HG03025 (cell line): ENCODE data around the gene IL17RD.
A peak's percentile ranks its signal among the peaks of the same experiment; 100 is the strongest.

Source experiments
- ATAC-seq: cut with Tn5 transposase; IDR thresholded peaks from one replicate; pipeline ENCODE4 v1.9.1; 2021; ENCODE audit warnings: mild to moderate bottlenecking, moderate library complexity; ENCODE audit not compliant: unreplicated experiment, low FRiP score

The IL17RD gene

DNA sequence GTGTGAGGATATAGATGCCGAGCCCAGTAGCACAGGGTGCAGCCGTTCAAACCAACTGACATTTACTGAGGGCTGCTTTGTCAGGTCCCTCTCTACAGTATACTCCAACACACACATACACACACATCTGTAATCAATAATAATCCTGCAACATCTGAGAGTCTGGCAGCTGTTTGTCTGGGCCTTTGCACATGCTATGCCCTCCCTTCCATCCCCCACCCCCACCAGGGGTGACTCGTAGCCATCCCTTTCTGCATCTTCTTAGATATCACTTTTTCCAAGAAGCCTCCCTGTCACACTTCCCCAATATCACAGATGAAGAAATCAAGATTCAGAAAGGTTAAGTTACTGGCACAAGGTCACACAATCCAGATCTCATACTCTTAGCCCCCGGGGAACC lies 91.0 kb downstream of the IL17RD start:
- no peak for ATAC-seq

DNA sequence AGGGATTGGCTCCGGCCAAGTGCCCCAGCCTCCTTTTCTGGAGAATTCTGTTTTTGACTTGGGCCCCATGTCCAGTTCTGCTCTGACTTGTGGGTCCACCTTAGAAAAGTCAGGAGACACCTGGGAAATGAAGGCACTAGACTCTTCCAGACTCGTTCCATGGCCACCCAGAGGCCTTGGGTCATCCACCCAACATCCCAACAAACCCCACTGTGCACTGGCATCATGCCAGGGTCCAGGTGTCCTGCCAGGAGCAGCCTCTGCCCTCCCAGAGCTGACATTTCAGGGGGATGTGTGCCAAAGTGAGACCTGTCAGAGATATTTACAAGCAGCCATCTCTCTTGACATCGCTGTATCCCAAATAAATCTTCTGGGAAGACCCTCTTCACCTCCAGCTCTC lies 91.5 kb downstream of the IL17RD start:
- ATAC-seq, result no peak

DNA sequence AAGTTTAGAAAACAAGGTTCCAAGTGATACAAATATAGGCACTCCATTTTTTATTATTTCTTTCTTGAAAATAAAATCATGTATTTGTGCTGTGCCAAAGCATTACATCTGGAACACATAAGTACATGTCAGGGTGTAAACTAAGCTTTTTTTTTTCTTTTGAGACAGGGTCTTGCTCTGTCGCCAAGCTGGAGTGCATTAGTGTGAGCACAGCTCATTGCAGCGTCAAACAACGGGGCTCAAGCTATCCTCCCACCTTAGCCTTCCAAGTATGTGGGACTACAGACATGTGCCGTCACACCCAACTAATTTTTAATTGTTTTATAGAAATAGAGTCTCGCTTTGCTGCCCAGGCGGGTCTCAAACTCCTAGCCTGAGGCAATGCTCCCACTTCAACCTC lies 95.7 kb downstream of the IL17RD start:
- no peak for ATAC-seq

DNA sequence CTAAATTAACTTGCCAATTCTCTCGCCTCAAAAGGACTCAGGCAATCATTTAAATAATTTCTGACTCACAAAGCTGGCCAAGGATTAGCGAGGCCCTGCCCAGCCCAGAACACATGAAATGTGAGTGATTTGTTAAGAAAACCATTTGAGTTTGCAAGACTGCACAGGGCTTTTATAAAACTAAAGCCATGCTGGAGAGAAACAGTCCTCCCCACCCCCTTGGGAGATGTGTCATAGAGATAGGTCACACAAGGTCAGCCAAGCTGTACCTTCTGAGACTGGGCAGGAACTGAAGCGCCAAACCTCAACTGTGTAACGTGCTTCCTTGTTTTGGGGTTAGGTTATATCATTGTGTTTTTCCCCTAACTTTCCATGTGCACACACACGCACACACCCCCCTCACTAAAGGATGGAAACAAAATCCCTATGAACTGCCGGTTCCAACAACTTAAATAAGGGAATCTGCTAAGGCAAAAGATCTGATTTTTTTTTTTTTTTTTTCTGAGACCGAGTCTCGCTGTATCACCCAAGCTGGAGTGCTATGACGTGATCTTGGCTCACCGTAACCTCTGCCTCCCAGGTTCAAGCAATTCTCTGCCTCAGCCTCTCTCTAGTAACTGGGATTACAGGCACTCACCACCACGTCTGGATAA lies 96.6 kb downstream of the IL17RD start:
- ATAC-seq, result peak; percentile 93

DNA sequence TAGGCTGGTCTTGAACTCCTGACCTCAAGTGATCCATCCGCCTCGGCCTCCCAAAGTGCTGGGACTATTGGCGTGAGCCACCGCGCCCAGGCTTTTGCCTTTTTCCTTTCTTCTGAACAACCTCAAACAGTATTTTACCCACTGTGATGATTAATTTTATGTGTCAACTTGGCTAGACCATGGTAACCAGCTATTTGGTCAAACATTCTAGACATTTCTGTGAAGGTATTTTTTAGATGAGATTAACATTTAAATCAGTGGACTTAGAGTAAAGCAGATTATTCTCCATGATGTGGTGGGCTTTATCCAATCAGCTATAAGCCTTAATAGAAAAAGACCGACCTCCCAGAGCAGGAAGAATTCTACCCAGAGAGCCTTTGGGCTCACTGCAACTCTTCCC lies 98.7 kb downstream of the IL17RD start:
- no peak for ATAC-seq

DNA sequence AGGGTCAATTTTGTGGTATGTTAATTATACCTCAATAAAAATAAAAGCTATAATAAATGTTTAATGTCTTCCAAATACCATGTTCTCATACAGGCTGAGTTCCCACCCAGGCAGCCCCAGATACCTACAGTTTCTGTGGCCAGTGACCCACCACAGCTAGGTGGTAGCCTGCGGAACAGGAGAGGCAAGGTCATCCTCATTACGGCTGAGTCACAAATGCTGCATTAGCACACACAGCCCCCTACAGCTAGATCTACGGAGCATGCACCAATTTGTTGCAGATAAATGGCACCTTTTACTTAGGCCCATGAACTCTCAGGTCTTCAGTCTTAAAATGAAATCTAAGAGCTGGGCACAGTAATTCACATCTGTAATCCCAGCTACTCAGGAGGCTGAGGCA lies 99.6 kb downstream of the IL17RD start:
- no peak for ATAC-seq

DNA sequence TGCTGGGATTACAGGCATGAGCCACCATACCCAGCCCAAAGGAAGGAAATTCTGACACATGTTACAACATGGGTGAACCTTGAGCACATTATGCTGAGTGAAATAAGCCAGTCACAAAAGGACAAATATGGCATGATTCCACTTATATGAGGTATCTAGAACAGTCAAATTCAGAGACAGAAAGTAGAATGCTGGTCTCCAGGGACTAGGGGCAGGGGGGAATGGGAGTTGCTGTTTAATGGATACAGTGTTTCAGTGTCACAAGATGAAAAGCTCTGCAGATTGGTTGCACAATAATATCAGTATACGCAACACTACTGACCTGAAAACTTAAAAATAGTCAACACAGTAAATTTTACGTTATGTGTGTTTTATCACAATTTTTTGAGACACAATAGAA lies 100.6 kb downstream of the IL17RD start:
- no peak for ATAC-seq

DNA sequence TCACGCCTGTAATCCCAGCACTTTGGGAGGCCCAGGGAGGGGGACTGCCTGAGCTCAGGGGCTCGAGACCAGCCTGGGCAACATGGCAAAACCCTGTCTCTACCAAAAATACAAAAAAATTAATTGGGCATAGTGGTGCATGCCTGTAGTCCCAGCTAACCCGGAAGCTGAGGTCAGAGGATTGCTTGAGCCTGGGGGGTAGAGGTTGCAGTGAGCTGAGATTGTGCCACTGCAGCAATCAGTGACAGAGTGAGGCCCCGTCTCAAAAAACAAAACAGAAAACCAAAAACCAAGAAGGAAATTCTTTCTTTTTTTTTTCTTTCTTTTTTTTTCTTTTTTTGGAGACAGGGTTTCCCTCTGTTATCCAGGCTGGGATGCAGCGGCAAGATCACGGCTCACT lies 101.2 kb downstream of the IL17RD start:
- ATAC-seq, result no peak

DNA sequence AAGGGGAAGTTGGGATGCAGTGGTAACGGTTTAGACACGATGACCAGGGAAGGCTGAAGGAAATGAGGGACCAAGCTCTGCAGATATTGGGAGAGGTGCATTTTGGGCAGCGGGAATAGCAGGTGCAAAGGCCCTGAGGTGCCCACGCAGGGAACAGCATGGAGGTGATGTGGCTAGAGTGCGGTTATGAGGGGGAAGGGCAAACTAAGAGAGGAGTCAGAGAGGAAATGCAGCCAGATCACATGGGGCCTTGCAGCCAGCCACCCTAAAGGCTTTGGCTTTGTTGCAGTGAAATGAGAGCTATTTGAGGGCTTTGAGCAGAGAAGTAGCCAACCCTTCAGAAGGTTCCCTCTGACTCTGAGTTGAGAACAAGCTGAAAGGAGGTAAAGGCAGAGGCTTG lies 102.1 kb downstream of the IL17RD start:
- no peak for ATAC-seq

DNA sequence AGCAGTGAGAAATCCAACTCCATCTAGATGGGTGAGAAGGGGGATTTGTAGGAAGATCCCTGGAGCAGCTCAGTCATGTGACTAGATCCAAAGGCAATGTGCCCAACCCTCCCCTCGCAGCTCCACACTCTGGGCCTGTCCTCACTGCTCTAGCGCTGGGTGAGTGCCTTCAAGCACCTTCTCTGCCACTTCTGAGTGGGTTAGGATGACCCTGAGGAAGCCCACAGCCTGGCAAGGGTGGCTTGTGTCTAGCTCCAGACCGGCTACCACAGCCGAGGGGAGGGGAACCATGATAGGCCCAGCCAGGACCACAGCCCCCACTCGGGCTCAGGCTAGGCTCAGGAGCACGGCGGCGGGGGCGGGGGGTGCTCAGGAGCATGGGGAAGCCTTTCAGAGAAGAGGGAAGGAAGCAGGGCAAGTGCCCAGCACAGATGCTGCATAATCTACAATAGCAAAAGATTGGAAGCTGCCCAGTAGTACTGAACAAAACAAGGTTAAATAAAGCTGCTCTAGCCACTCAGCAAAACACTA lies 103.0 kb downstream of the IL17RD start:
- ATAC-seq, result no peak

DNA sequence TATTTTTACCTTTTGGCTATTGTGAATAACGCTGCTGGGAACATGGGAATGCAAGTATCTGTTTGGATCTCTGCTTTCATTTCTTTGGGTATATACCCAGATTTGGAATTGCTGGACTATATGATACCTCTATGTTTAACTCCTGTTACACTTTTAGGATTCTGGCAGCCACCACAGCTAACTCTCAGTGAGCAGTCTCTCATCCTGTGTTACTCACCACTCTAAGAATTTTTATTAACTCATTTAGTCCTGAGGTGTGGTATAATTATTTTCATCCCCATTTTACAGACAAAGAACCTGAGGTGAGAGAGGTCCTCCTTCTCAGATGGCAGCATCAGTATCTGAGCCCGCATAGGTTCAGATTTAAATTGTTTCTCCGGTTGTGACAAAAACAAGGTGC lies 103.6 kb downstream of the IL17RD start:
- no peak for ATAC-seq

DNA sequence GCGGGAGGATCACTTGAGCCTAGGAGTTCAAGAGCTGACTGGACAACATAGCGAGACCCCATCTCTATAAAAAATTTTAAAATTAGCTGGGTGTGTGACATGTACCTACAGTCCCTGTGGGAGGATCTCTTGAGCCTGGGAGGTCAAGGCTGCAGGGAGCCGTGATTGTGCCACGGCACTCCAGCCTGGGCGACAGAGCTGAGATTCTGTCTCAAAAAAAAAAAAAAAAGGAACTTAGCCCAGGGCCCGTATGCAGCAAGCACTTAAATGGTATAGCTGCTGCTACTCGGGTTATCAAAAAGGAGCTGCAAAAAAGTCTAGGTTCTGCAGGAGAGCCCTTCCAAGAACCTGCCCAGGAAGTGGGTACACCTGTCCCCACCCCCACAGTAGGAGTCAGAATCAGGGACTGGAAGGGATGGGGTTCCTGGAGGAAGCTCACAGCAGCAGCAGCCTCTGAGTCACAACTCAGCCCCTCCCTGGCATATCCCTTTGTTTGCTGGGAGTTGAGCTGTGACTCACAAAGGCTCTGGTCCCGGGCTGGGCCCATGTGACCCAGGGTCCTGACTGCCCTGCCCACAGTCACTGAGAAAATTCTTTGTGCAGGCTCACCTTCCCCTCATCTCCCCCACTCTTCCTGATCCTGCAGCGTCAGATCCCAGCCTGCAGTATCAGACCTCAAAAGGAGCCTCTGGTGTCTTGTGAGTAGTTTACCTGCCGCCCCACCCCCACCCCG lies 104.9 kb downstream of the IL17RD start, which contains the start of gene SPATA12:
SPATA12 (plus strand) TSS at position 576 of the 733 bp plus-strand sequence. CDS start 13,031 bp downstream, outside the sequence.
- ATAC-seq, result no peak

DNA sequence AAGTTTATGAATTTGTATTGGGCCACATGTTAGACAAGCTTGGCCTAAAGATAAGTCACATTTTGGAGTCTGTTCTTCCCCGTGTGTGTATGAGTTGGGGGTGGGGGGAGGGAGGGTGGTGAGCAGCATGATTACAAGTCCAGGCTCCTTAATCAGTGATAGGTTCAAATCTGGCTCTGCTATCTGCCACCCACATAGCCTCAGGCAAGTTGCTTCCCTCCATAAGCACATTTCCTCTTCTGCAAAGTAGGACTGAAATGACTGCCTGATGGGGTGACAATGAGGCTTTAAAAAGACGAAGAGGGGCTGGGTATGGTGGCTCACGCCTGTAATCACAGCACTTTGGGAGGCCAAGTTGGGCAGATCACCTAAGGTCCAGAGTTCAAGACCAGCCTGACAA lies 105.7 kb downstream of the IL17RD start:
- no peak for ATAC-seq

DNA sequence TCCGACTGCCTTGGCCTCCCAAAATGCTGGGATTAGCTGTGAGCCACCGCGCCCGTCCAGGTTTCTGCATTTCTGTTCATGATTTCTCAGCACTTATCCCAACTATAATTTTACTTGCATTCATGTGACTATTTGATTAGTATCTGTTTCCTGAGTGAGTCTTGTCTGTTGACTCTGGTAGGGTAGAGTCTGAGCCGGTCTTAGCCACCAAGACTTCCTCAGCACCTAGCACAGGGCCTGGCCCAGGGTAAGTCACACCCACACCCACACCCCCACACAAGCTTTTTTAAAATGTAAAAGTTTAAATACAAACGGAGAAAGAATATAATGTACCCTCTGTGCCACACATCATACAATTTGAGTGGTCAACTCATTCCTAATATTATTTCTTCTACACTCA lies 107.8 kb downstream of the IL17RD start:
- no peak for ATAC-seq

DNA sequence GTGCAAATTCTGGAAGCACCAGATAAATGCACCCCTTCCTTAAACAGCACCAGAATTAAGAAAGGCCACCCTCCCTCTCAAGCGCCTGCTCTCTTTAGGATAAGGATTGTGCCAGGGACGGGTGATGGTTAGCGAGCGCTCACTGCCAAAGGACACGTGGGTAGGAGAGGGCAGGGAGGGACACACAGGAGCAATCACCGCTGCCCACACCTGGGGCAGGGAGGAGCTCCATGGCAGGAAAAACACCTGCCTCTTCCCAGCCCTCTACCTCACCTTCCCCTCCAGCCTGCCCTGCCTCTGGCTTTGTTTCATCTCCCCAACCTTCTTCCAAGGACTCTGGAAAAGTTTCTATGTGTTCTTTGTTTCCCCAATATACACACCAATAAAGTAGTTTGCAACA lies 112.0 kb downstream of the IL17RD start:
- no peak for ATAC-seq

DNA sequence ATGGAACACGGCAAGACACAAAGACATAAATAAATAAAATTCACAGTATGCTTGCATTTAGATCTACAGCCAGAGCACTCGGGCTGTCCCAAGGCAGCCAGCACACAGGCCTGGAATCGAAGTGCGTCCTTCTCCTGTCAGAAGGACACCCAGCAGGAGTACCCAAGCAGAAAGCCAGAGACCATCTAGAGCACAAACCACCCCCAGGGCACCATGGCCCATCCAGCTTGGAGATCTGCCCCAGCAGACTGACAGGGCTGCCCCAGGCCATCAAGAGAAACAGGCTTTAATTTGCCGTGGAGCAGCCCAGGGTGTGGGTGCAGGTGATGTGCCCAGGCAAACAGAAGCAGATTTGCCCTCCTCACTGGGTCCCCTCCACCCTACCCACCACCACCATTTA lies 112.5 kb downstream of the IL17RD start:
- no peak for ATAC-seq

DNA sequence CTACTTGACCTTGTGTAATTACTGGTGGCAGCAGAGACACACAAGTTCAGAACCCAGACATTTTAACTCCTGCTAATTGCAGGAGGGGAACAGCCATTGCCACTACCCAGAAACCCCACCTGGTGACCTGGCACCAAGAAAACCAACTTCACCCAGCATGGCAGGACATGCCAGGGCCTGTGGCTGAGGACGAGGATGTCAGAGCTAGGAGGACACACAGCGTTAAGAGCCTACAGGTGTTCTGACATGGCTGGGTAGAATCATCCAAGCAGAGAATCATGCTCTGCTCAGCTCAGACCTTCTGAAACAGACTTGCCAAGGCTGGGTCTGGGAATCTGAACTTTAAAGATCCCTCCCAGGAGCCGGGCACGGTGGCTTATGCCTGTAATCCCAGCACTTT lies 116.4 kb downstream of the IL17RD start:
- no peak for ATAC-seq

DNA sequence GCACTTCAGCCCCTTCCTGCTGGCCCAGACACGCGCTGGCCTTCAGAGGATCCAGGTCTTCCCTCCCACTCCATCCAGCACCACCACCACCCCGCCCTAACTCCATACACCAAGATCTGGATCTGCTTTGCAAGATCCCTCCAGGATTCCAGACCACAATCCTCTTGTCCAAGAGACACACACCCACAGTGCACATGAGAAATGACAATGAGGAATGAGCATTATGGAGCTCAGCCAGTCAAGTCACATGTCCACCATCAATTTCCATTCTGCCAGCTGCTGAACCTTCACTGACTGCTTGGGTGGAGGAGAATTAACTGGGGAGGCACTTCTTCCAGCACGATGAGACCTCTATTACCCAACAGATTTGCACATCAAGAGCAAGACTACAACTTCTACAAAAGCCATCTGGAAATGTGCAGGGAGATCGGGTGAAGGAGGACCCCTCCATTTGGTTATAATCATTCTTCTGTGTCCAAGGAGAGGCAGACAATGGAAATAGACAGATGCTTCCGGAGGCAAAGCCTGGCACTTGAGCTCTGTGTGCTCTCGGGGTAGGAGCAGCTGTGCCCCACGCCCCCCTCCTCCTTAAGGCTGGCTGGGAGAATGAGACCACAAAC lies 117.0 kb downstream of the IL17RD start:
- no peak for ATAC-seq

DNA sequence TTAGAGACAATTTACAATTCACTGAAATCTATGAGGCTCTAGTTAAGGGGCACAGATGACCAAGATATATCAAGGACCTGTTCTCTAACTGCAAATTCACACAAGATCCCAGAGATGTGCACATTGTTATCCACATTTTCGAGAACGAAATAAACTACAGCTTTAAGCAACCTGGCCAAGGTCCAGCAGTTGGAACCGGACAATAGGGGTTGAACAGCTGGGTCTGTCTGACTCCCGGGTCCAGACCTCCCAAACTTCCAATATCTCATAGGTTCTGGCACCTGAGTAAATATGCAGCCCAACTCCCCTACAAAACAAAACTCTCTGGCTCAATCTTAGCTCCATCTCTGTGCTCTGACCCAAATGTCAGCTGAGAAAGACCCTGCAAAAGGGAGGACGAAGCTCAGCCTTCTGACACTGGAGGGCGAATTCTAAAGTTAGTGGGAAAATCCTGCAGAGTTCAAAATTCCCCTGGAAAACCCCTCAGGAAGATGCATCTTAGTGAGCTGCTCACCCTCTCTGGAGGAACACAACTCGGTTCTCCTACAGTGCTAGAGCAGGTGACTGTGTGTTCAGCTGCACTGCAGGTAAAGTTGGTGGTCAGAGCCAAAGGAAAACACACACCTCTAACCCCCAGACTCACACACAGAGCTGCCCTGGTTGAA lies 118.9 kb downstream of the IL17RD start:
- no peak for ATAC-seq

DNA sequence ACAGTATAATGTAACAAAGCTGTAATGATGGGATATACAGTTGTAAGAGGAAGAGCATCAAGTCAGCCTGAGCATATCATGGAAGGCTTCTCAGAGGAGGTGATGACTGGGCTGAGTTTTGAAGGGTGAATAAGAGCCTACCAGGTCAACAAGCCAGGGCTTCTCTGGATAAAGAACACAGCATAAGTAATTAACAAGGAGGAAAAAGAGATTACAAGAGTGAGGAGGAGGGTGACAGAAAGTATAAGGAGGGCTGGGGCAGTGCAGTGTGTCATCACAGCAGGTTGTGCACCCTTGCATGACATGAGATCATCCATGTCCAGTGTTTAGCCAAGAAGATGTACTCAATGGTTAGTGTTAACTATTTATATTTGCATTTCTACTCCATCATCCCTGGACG lies 121.6 kb downstream of the IL17RD start:
- no peak for ATAC-seq

DNA sequence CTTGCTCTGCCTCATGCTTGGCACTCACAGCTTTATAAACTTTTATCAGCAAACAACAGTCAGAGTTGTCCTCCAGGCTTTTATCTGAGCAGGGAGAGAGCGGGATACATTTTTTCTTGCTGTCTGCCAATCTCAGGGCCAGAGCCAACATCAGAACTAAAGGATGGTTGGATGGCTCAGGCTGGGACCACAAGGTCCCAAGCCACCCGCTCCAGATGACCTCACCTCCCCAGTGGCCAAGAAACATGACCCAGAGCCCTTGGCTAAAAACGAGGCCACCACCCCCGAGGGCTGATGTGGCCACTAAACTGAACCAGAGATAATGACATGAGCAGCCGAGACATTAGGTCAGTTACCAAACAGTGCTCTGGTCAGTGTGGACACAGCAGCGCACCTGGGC lies 123.5 kb downstream of the IL17RD start:
- no peak for ATAC-seq
